AG04450 (cell line): ENCODE results near the gene DIAPH3. TPM values are rescaled to one million over a fixed set of nuclear protein-coding genes. Genes with fewer than 3 reads are reported as not detected.

Experiments
- CTCF ChIA-PET: fragments of 300-600, 350-600 bp; formaldehyde crosslinking; extraction: SDS; loops from one replicate; lab custom pipeline; 2022; ENCODE audit warnings: antibody characterized with exemption, inconsistent platforms; lab: Charles Lee
- POLR2A ChIA-PET: fragments of 350-600 bp; formaldehyde crosslinking; extraction: SDS; loops from one replicate; lab custom pipeline; 2021; ENCODE audit warnings: antibody characterized with exemption, inconsistent platforms; lab: Yijun Ruan, JAX
- DNase-seq: peaks from one replicate; pipeline ENCODE4 v3.0.0-alpha.2; 2011; ENCODE audit warnings: low read depth, low spot score
- H3K27ac ChIP-seq: one replicate; pipeline ENCODE4 v1.5.1; 2012; ENCODE audit warnings: low read depth, low read length, control low read depth
- H3K27me3 ChIP-seq: one replicate; pipeline ENCODE4 v1.6.0; 2012; ENCODE audit warnings: low read length; ENCODE audit not compliant: control insufficient read depth, insufficient read depth
- H3K4me3 ChIP-seq: 2 replicates; pipeline ENCODE4 v1.5.1; 2011; ENCODE audit warnings: mild to moderate bottlenecking, low read depth, low read length, control low read depth
- H3K9me3 ChIP-seq: 2 replicates; pipeline ENCODE4 v1.5.1; 2012; ENCODE audit warnings: low read length; ENCODE audit not compliant: control insufficient read depth, insufficient read depth
- CTCF ChIP-seq: IDR thresholded peaks from 2 replicates; pipeline ENCODE4 v1.5.1; 2011; ENCODE audit warnings: low read depth, low read length, control low read depth, inconsistent platforms
- polyA plus RNA-seq: library from polyadenylated mRNA; depleted of rRNA; stranded (reverse); fragments of >200 nt; gene quantifications from 2 replicates; pipeline ENCODE4 v1.2.3, GENCODE V29; 2011

DIAPH3 gene
- polyA plus RNA-seq, 1 experiment: 11.7 TPM

GRCh38 chr13:59856281-59856810 is 307.4 kb downstream of the DIAPH3 start:
- POLR2A ChIA-PET: no interaction called here
- DNase-seq: no peak
- Histone ChIP-seq H3K27me3 (no peaks in the 10 kb centered on the region), H3K4me3 (no peak overlapping the region), H3K27ac (no peak overlapping the region), H3K9me3 (no peaks in the 10 kb centered on the region)
- CTCF ChIA-PET: no interaction called here
- no peak for TF ChIP-seq CTCF

GRCh38 chr13:59846845-59847620 is 316.7 kb downstream of the DIAPH3 start:
- no peaks in the 10 kb centered on the region for H3K9me3 ChIP-seq
- H3K27ac ChIP-seq: no peak overlapping the region
- H3K4me3 ChIP-seq: no peak overlapping the region
- DNase-seq: no peak
- POLR2A ChIA-PET: no interaction called here
- CTCF ChIA-PET: no interaction called here
- TF ChIP-seq CTCF: no peak
- no peaks in the 10 kb centered on the region for H3K27me3 ChIP-seq

GRCh38 chr13:59843040-59843439 is 320.7 kb downstream of the DIAPH3 start:
- Histone ChIP-seq H3K9me3 (no peaks in the 10 kb centered on the region), H3K4me3 (no peak overlapping the region), H3K27ac (no peak overlapping the region), H3K27me3 (no peaks in the 10 kb centered on the region)
- no peak for DNase-seq
- CTCF ChIA-PET: no interaction called here
- no peak for TF ChIP-seq CTCF
- POLR2A ChIA-PET: no interaction called here

GRCh38 chr13:59842507-59842906 is 321.2 kb downstream of the DIAPH3 start:
- no peak overlapping the region for H3K4me3 ChIP-seq
- DNase-seq: no peak
- no peak for TF ChIP-seq CTCF
- ChIA-PET POLR2A (no interaction called here), CTCF (no interaction called here)
- no peak overlapping the region for H3K27ac ChIP-seq
- H3K9me3 ChIP-seq: no peaks in the 10 kb centered on the region
- no peaks in the 10 kb centered on the region for H3K27me3 ChIP-seq

GRCh38 chr13:59839186-59839585 is 324.5 kb downstream of the DIAPH3 start:
- no peak overlapping the region for H3K4me3 ChIP-seq
- no peaks in the 10 kb centered on the region for H3K27me3 ChIP-seq
- CTCF ChIA-PET: interaction anchor here (1.3 kb wide), 1 partner anchor 68 kb away, joined by 3 read pairs; no protein-coding TSS in a partner anchor
- H3K27ac ChIP-seq: no peak overlapping the region
- H3K9me3 ChIP-seq: no peaks in the 10 kb centered on the region
- POLR2A ChIA-PET: no interaction called here
- DNase-seq: no peak
- TF ChIP-seq CTCF: no peak
